ENCODE measurements around the gene PRICKLE4. TPM values are rescaled to one million over a fixed set of nuclear protein-coding genes. Genes with fewer than 3 reads are reported as not detected.

The PRICKLE4 gene
- polyA plus RNA-seq, 12 donors = 1.2 to 6.9 (median 2.5) TPM; not detected in 2

Other genes starting within 250 kb of the PRICKLE4 start
- gene FOXP4, start 234.4 kb upstream of the PRICKLE4 start, polyA plus RNA-seq (ENCODE audit: insufficient read length in 12 of 12) = 10 to 100 TPM in 8 of 12 donors, 1 to 10 TPM in 3, not detected in 1; 9.1 to 30.8 (median 12.4) TPM
- 10 to 100 TPM in 11 of 12 donors, not detected in 1; 29.6 to 84.0 (median 43.2) TPM for gene MDFI, start 142.3 kb upstream of the PRICKLE4 start, polyA plus RNA-seq (ENCODE audit: insufficient read length in 12 of 12)
- gene TFEB, start 45.2 kb upstream of the PRICKLE4 start, polyA plus RNA-seq (ENCODE audit: insufficient read length in 12 of 12) = 10 to 100 TPM in 1 of 12 donors, 1 to 10 TPM in 10, not detected in 1; 3.7 to 27.9 (median 6.0) TPM
- gene PGC, start 33.4 kb upstream of the PRICKLE4 start, polyA plus RNA-seq (ENCODE audit: insufficient read length in 12 of 12) = not detected
- gene FRS3, start 882 bp upstream of the PRICKLE4 start, polyA plus RNA-seq (ENCODE audit: insufficient read length in 12 of 12) = 10 to 100 TPM in 1 of 12 donors, 1 to 10 TPM in 10, not detected in 1; 5.7 to 11.9 (median 6.6) TPM
- 100 to 1,000 TPM in 11 of 12 donors, not detected in 1; 130 to 199 (median 175) TPM for gene TOMM6, start 6.9 kb downstream of the PRICKLE4 start, polyA plus RNA-seq (ENCODE audit: insufficient read length in 12 of 12)
- gene USP49, start 114.6 kb downstream of the PRICKLE4 start, polyA plus RNA-seq (ENCODE audit: insufficient read length in 12 of 12) = 10 to 100 TPM in 1 of 12 donors, 1 to 10 TPM in 10, not detected in 1; 4.2 to 10.3 (median 5.1) TPM
- 10 to 100 TPM in 11 of 12 donors, not detected in 1; 15.6 to 22.6 (median 19.7) TPM for gene MED20, start 140.4 kb downstream of the PRICKLE4 start, polyA plus RNA-seq (ENCODE audit: insufficient read length in 12 of 12)
- 10 to 100 TPM in 10 of 12 donors, not detected in 2; 21.7 to 35.4 (median 32.0) TPM for gene BYSL, start 140.7 kb downstream of the PRICKLE4 start, polyA plus RNA-seq (ENCODE audit: insufficient read length in 12 of 12)
- 10 to 100 TPM in 11 of 12 donors, not detected in 1; 58.5 to 82.8 (median 68.1) TPM for gene CCND3, start 161.0 kb downstream of the PRICKLE4 start, polyA plus RNA-seq (ENCODE audit: insufficient read length in 12 of 12)